Osteoblast (primary cell): ENCODE measurements around the gene SERPINA7. TPM values are rescaled to one million over a fixed set of nuclear protein-coding genes. Genes with fewer than 3 reads are reported as not detected.
"Not testable (repeated sequence)": the region's sequence is repeated elsewhere in the genome, so short reads cannot be mapped to it uniquely, and the experiment has no call there.

Experiments used
- DNase-seq: peaks from one replicate; pipeline ENCODE4 v3.0.0; 2011; ENCODE audit warnings: low spot score, mixed read lengths; ENCODE audit not compliant: insufficient read length; ENCODE audit errors: missing footprints
- H2AFZ ChIP-seq: 2 replicates; pipeline ENCODE4 v1.6.0; 2011; ENCODE audit warnings: mild to moderate bottlenecking, low read length
- H3K27ac ChIP-seq: 2 replicates; pipeline ENCODE4 v1.5.1; 2011; ENCODE audit warnings: mild to moderate bottlenecking, low read depth, low read length, moderate library complexity
- H3K27me3 ChIP-seq: 2 replicates; pipeline ENCODE4 v1.6.0; 2012; ENCODE audit warnings: mild to moderate bottlenecking, control low read depth, inconsistent platforms, low read length, moderate library complexity; ENCODE audit not compliant: insufficient read depth
- H3K36me3 ChIP-seq: 2 replicates; pipeline ENCODE4 v1.5.1; 2011; ENCODE audit warnings: mild to moderate bottlenecking, low read length, control low read depth, moderate library complexity; ENCODE audit not compliant: insufficient read depth
- H3K4me1 ChIP-seq: 2 replicates; pipeline ENCODE4 v1.5.1; 2011; ENCODE audit warnings: mild to moderate bottlenecking, low read length, control low read depth, moderate library complexity; ENCODE audit not compliant: insufficient read depth
- H3K4me2 ChIP-seq: 2 replicates; pipeline ENCODE4 v1.6.0; 2011; ENCODE audit warnings: mild to moderate bottlenecking, low read length; ENCODE audit not compliant: insufficient read depth
- H3K4me3 ChIP-seq: fragments of 200-600 bp; sonication (generic); 3 replicates; pipeline ENCODE4 v1.5.1; 2012; ENCODE audit warnings: mild to moderate bottlenecking, low read length, inconsistent platforms; ENCODE audit not compliant: insufficient read depth
- H3K79me2 ChIP-seq: 2 replicates; pipeline ENCODE4 v1.6.0; 2012; ENCODE audit warnings: mild to moderate bottlenecking, low read length, control low read depth, inconsistent platforms; ENCODE audit not compliant: insufficient read depth
- H3K9me3 ChIP-seq: 2 replicates; pipeline ENCODE4 v1.5.1; 2011; ENCODE audit warnings: low read depth, low read length, control low read depth
- H4K20me1 ChIP-seq: 2 replicates; pipeline ENCODE4 v1.6.0; 2012; ENCODE audit warnings: mild to moderate bottlenecking, low read length, control low read depth; ENCODE audit not compliant: insufficient read depth
- CTCF ChIP-seq: IDR thresholded peaks from 2 replicates; pipeline ENCODE4 v1.5.1; 2011; ENCODE audit warnings: mild to moderate bottlenecking, low read depth, low read length, moderate library complexity; ENCODE audit errors: extremely low read depth
- total RNA-seq: library from RNA; depleted of rRNA; stranded (reverse); fragments of >200 nt; gene quantifications from 2 replicates; pipeline ENCODE4 v1.2.3, GENCODE V29; 2012

Gene SERPINA7
- total RNA-seq, 1 donor: not detected

GRCh38 chrX:106009145-106009544 is 29.4 kb downstream of the SERPINA7 start:
- Histone ChIP-seq H3K4me3 (no peak overlapping the region), H2AFZ (no peak overlapping the region), H4K20me1 (no peaks in the 10 kb centered on the region), H3K27me3 (no peaks in the 10 kb centered on the region), H3K36me3 (no peaks in the 10 kb centered on the region), H3K9me3 (no peaks in the 10 kb centered on the region), H3K79me2 (no peaks in the 10 kb centered on the region), H3K4me1 (no peaks in the 10 kb centered on the region), H3K27ac (no peak overlapping the region), H3K4me2 (no peak overlapping the region)
- DNase-seq: no peak
- no peak for TF ChIP-seq CTCF

- no peak overlapping the region for H3K4me3 ChIP-seq
- H3K27ac ChIP-seq: no peak overlapping the region
- no peaks in the 10 kb centered on the region for H3K27me3 ChIP-seq
- H4K20me1 ChIP-seq: no peaks in the 10 kb centered on the region
- no peak overlapping the region for H3K4me2 ChIP-seq
- H2AFZ ChIP-seq: no peak overlapping the region
- no peaks in the 10 kb centered on the region for H3K36me3 ChIP-seq
- no peaks in the 10 kb centered on the region for H3K79me2 ChIP-seq
- no peaks in the 10 kb centered on the region for H3K4me1 ChIP-seq
- no peak for TF ChIP-seq CTCF
- no peak for DNase-seq
- no peaks in the 10 kb centered on the region for H3K9me3 ChIP-seq
These were observed 30.7 kb downstream of the SERPINA7 start for GRCh38 chrX:106007815-106008214.

- no peak for DNase-seq
- Histone ChIP-seq H2AFZ (no peak overlapping the region), H3K4me1 (no peaks in the 10 kb centered on the region), H3K4me2 (no peak overlapping the region), H3K4me3 (no peak overlapping the region), H3K27me3 (no peaks in the 10 kb centered on the region), H3K9me3 (no peaks in the 10 kb centered on the region), H3K36me3 (no peaks in the 10 kb centered on the region), H3K79me2 (no peaks in the 10 kb centered on the region), H3K27ac (no peak overlapping the region), H4K20me1 (no peaks in the 10 kb centered on the region)
- no peak for TF ChIP-seq CTCF
These were observed 32.8 kb downstream of the SERPINA7 start for GRCh38 chrX:106005684-106006083.

- H3K4me2 ChIP-seq, H3K36me3 ChIP-seq, H3K9me3 ChIP-seq, H3K4me3 ChIP-seq, H3K79me2 ChIP-seq, H2AFZ ChIP-seq, DNase-seq, H3K4me1 ChIP-seq, H3K27ac ChIP-seq, H4K20me1 ChIP-seq, H3K27me3 ChIP-seq: not testable (repeated sequence)
These were observed 37.9 kb downstream of the SERPINA7 start for GRCh38 chrX:106000609-106001008.
